ENCODE measurements around the gene GOLGA6L7.

GOLGA6L7 gene

DNA sequence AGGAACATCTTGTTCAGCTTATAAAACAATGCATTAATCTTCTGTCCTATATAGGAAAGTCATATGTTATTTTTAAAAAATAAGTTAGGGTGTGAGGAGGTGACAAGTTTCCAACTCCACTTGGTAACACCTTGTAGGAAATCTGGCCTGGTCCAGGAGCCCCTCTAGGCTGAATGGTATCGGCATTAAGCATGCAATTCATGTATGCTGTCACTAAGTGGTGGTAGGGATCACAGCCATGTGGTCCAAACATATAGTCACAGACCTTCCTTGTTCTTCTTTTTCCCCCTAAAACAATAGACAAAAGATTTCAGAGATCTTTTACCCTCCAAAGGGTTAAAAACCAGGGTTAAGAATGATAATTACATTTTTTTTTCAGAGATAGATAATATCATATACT, 33.2 kb upstream of the GOLGA6L7 start:
- DNase-seq, result no peak
- no peak overlapping the region for H2AFZ ChIP-seq (ENCODE audit: low read length)
- H3K36me3 ChIP-seq (replicated peaks; ENCODE audit: insufficient read depth, low read length), result no peaks in the 10 kb centered on the region
- H3F3A ChIP-seq (ENCODE audit: insufficient read depth, low read length), result no peaks in the 10 kb centered on the region
- no peaks in the 10 kb centered on the region for H3K4me1 ChIP-seq (ENCODE audit: low read length)
- no peak overlapping the region for H3K27ac ChIP-seq (ENCODE audit: low read length)
- H3K9me3 ChIP-seq (replicated peaks; ENCODE audit: insufficient read depth, low read length), result no peaks in the 10 kb centered on the region
- TF ChIP-seq EZH2 (optimal IDR thresholded peaks at IDR 0.05; ENCODE audit: low read depth, low read length) (no peak), EZH2phosphoT487 (IDR thresholded peaks at IDR 0.05; ENCODE audit: low read length) (no peak)
- TF ChIP-seq, protein P1, sequence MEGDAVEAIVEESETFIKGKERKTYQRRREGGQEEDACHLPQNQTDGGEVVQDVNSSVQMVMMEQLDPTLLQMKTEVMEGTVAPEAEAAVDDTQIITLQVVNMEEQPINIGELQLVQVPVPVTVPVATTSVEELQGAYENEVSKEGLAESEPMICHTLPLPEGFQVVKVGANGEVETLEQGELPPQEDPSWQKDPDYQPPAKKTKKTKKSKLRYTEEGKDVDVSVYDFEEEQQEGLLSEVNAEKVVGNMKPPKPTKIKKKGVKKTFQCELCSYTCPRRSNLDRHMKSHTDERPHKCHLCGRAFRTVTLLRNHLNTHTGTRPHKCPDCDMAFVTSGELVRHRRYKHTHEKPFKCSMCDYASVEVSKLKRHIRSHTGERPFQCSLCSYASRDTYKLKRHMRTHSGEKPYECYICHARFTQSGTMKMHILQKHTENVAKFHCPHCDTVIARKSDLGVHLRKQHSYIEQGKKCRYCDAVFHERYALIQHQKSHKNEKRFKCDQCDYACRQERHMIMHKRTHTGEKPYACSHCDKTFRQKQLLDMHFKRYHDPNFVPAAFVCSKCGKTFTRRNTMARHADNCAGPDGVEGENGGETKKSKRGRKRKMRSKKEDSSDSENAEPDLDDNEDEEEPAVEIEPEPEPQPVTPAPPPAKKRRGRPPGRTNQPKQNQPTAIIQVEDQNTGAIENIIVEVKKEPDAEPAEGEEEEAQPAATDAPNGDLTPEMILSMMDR (IDR thresholded peaks at IDR 0.05; ENCODE audit: low read length), result no peak
- H3K4me2 ChIP-seq (ENCODE audit: low read depth, low read length), result no peak overlapping the region
- no peak overlapping the region for H3K4me3 ChIP-seq (ENCODE audit: low read length)
- peaks cover 2% of the 10 kb centered on the region for H3K79me2 ChIP-seq (ENCODE audit: low read length)
- H4K20me1 ChIP-seq (ENCODE audit: insufficient read depth, low read length), result no peaks in the 10 kb centered on the region
- H3K9me2 ChIP-seq (replicated peaks; ENCODE audit: insufficient read depth, low read length), result no peaks in the 10 kb centered on the region
- H3K27me3 ChIP-seq (replicated peaks; ENCODE audit: insufficient read depth, low read length), result no peaks in the 10 kb centered on the region
- no peak overlapping the region for H3K9ac ChIP-seq (ENCODE audit: low read length)

DNA sequence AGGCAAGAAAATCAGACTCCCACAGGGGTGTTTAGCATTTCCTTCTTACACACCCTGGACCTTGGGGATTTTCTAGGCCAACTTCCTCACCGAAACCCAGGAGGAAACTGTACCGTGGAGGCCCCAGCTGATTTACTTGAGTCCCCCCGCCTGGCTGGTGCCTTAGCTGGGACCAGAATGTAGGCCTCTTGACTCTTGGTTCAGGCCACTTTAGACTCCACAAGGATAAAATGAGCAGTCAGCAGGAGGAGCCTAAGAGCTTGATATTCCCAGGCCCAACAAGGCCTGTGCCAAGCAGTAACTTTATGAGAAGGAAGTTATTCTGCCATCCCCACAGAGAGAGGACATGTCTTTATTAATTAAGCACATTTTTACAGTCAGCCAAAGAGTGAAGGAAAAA, 32.7 kb upstream of the GOLGA6L7 start:
- H3K79me2 ChIP-seq (ENCODE audit: low read length), result no peaks in the 10 kb centered on the region
- no peaks in the 10 kb centered on the region for H3K9me3 ChIP-seq (replicated peaks; ENCODE audit: insufficient read depth, low read length)
- no peak overlapping the region for H3K27ac ChIP-seq (ENCODE audit: low read length)
- H3F3A ChIP-seq (ENCODE audit: insufficient read depth, low read length), result no peaks in the 10 kb centered on the region
- H3K4me1 ChIP-seq (ENCODE audit: low read length), result no peaks in the 10 kb centered on the region
- TF ChIP-seq, protein P1 (IDR thresholded peaks at IDR 0.05; ENCODE audit: low read length), result no peak
- TF ChIP-seq EZH2phosphoT487 (IDR thresholded peaks at IDR 0.05; ENCODE audit: low read length), result no peak
- TF ChIP-seq EZH2 (optimal IDR thresholded peaks at IDR 0.05; ENCODE audit: low read depth, low read length), result no peak
- H3K9me2 ChIP-seq (replicated peaks; ENCODE audit: insufficient read depth, low read length), result no peaks in the 10 kb centered on the region
- no peak overlapping the region for H3K4me3 ChIP-seq (ENCODE audit: low read length)
- no peak overlapping the region for H2AFZ ChIP-seq (ENCODE audit: low read length)
- no peaks in the 10 kb centered on the region for H3K27me3 ChIP-seq (replicated peaks; ENCODE audit: insufficient read depth, low read length)
- DNase-seq, result no peak
- no peaks in the 10 kb centered on the region for H4K20me1 ChIP-seq (ENCODE audit: insufficient read depth, low read length)
- no peak overlapping the region for H3K9ac ChIP-seq (ENCODE audit: low read length)
- H3K4me2 ChIP-seq (ENCODE audit: low read depth, low read length), result no peak overlapping the region
- no peaks in the 10 kb centered on the region for H3K36me3 ChIP-seq (replicated peaks; ENCODE audit: insufficient read depth, low read length)

DNA sequence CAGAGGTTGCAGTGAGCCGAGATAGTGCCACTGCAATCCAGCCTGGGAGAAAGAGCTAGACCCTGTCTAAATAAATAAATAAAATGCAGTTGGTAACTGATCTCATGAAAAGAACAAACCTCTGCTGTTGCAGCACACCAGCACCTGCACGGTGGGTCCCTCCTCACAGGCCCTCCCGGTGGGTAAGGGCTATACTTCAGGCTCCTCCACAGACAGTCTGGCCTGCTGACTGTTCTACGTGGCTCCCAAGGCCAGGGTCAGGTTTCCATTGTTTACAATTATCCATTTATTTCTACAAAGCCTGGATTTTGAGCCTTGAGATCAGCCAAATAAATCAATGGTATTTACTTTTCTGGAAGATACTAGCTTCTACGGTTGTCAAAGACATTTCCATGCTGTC, 32.2 kb upstream of the GOLGA6L7 start:
- H3K9ac ChIP-seq (ENCODE audit: low read length), result no peak overlapping the region
- H2AFZ ChIP-seq (ENCODE audit: low read length), result no peak overlapping the region
- H3K4me1 ChIP-seq (ENCODE audit: low read length), result no peaks in the 10 kb centered on the region
- no peaks in the 10 kb centered on the region for H3K27me3 ChIP-seq (replicated peaks; ENCODE audit: insufficient read depth, low read length)
- no peak overlapping the region for H3K27ac ChIP-seq (ENCODE audit: low read length)
- no peaks in the 10 kb centered on the region for H3K36me3 ChIP-seq (replicated peaks; ENCODE audit: insufficient read depth, low read length)
- no peak overlapping the region for H3K4me2 ChIP-seq (ENCODE audit: low read depth, low read length)
- H3K9me3 ChIP-seq (replicated peaks; ENCODE audit: insufficient read depth, low read length), result no peaks in the 10 kb centered on the region
- H3F3A ChIP-seq (ENCODE audit: insufficient read depth, low read length), result no peaks in the 10 kb centered on the region
- no peaks in the 10 kb centered on the region for H4K20me1 ChIP-seq (ENCODE audit: insufficient read depth, low read length)
- DNase-seq, result no peak
- H3K4me3 ChIP-seq (ENCODE audit: low read length), result no peak overlapping the region
- TF ChIP-seq EZH2phosphoT487 (IDR thresholded peaks at IDR 0.05; ENCODE audit: low read length) (no peak), EZH2 (optimal IDR thresholded peaks at IDR 0.05; ENCODE audit: low read depth, low read length) (no peak)
- TF ChIP-seq, protein P1 (IDR thresholded peaks at IDR 0.05; ENCODE audit: low read length), result no peak
- H3K9me2 ChIP-seq (replicated peaks; ENCODE audit: insufficient read depth, low read length), result no peaks in the 10 kb centered on the region
- no peaks in the 10 kb centered on the region for H3K79me2 ChIP-seq (ENCODE audit: low read length)

Data from MM.1S (cell line).